ENCODE measurements around the gene ACSM6. TPM values are rescaled to one million over a fixed set of nuclear protein-coding genes. Genes with fewer than 3 reads are reported as not detected.

ACSM6 gene
- total RNA-seq, 1 experiment from 2014 or later, result not detected

Other genes with a start within 250 kb of the ACSM6 start
- 0.46 to 0.81 TPM (median 0.69 TPM) in 3 replicates for gene CYP2C8, start 124.7 kb upstream of the ACSM6 start, total RNA-seq (2021)
- 223 to 226 TPM (median 226 TPM) in 3 replicates for gene PDLIM1, start 96.8 kb downstream of the ACSM6 start, total RNA-seq (2021)

Measured in WTC11 (cell line).